GM12872 (cell line): ENCODE results near the gene BCKDHB.

ENCODE experiments used
- CTCF ChIP-seq: IDR thresholded peaks from 3 replicates; pipeline ENCODE4 v1.5.1; 2011; ENCODE audit warnings: low read depth, mild to moderate bottlenecking, low read length, moderate library complexity; ENCODE audit not compliant: insufficient read depth

The BCKDHB gene

DNA sequence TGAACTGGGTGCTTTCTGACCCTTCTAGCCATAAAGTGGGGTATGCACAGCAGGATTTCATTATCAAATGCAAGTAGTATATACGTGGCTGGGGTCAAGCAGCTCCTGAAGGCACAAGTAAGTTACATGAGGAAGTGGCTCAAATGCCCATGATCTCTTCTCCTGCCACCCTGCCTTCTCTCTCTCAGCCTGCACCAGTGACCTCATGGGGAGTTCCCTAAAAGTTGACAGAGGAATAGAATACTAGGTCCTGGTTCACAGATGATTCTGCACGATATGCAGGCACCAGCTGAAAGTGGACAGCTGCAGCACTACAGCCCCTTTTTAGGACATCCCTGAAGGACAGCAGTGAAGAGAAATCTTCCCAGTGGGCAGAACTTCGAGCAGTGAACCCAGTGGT is 282.0 kb downstream of the BCKDHB start:
- TF ChIP-seq CTCF, result no peak
